ENCODE results near the gene CHI3L1. TPM values are rescaled to one million over a fixed set of nuclear protein-coding genes. Genes with fewer than 3 reads are reported as not detected.

The CHI3L1 gene
- total RNA-seq, 2 donors from 2014 or later, result 0.49 TPM; not detected in 1

DNA sequence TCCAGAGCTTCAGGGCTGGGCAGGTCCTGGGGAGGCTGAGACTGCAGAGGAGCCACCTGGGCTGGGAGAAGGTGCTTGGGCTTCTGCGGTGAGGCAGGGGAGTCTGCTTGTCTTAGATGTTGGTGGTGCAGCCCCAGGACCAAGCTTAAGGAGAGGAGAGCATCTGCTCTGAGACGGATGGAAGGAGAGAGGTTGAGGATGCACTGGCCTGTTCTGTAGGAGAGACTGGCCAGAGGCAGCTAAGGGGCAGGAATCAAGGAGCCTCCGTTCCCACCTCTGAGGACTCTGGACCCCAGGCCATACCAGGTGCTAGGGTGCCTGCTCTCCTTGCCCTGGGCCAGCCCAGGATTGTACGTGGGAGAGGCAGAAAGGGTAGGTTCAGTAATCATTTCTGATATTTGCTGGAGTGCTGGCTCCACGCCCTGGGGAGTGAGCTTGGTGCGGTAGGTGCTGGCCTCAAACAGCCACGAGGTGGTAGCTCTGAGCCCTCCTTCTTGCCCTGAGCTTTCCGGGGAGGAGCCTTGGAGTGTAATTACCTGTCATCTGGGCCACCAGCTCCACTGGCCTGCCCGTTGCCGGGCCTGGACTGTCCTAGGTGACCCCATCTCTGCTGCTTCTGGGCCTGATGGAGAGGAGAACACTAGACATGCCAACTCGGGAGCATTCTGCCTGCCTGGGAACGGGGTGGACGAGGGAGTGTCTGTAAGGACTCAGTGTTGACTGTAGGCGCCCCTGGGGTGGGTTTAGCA lies 20.1 kb downstream of the CHI3L1 start:
- Mint-ChIP-seq H3K27ac (peak overlapping the region in 1 of 2 donors; percentile 15), H3K36me3 (no peaks in the 10 kb centered on the region), H3K9me3 (no peaks in the 10 kb centered on the region)
- ATAC-seq, result peak; percentile 28 to 43
- DNase-seq (ENCODE audit: low spot score in 2 of 2), result no peak

- Mint-ChIP-seq H3K27ac (peak overlapping the region in 1 of 2 donors; percentile 15), H3K36me3 (no peaks in the 10 kb centered on the region), H3K9me3 (no peaks in the 10 kb centered on the region)
- no peak for DNase-seq (ENCODE audit: low spot score in 2 of 2)
- ATAC-seq, result no peak
These were observed 20.7 kb downstream of the CHI3L1 start for GRCh38 chr1:203165800-203166161.

- Mint-ChIP-seq H3K36me3 (no peaks in the 10 kb centered on the region), H3K9me3 (no peaks in the 10 kb centered on the region), H3K27ac (no peak overlapping the region)
- ATAC-seq (no peak), DNase-seq (ENCODE audit: low spot score in 2 of 2) (no peak)
These were observed 21.3 kb downstream of the CHI3L1 start for GRCh38 chr1:203165101-203165799.

DNA sequence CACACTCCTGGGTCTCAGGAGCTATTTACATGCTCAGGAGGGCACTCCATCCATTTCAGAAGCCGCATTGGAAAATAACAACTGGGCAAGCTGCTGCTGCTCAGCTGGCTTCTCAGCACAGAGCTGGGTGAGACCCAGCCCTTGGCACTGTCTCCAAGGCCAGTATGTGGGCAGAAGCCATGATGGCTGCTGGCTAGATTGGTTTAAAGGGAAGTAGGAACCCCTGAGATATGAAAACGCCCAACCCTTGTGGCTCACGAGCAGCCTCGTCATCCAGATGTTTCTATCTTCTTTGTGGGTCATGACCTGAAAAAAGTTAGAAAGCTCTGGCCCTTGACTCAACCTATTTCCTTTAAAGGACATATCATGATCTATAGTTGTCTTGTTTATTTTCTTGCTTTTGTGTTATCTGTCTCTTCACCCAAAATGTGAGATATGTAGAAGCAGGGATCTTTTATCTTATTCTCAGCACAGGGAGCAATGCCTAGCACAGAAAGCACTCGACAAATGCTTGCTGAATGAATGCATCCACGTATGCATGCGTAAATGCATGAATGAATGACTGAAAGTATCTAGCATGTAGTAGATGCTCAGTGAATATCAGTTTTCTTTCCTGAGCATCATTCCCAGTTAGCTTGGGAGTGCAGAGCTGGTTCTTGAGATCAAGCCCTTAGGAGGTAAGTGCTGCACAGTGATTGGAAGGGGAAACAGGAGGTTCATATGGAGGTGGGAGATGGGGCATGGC lies 22.4 kb downstream of the CHI3L1 start:
- no peaks in the 10 kb centered on the region for H3K36me3 Mint-ChIP-seq
- no peaks in the 10 kb centered on the region for H3K9me3 Mint-ChIP-seq
- H3K27ac Mint-ChIP-seq, result no peak overlapping the region
- DNase-seq (ENCODE audit: low spot score in 2 of 2), result no peak
- no peak for ATAC-seq

DNA sequence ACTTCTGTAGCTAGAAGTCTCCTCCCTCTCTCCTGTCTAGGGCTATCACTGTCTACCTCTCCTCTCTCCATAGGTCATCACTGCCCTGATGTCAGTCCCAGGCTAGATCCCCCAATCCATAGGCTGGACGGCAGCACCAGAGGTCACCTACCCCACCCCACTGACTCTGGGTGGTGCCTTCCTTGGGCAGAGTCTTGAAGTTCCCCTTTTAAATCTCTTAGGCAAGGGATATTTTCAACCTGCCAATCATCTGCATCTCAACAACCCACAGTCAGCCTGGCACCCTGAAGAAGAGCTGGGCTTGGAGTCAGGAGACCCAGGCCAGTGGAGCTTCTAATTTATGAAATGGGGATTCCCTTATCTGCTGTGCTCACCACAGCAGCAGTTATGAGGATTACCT lies 24.1 kb downstream of the CHI3L1 start:
- ATAC-seq, result no peak
- no peak overlapping the region for H3K27ac Mint-ChIP-seq
- no peaks in the 10 kb centered on the region for H3K36me3 Mint-ChIP-seq
- H3K9me3 Mint-ChIP-seq, result no peaks in the 10 kb centered on the region
- no peak for DNase-seq (ENCODE audit: low spot score in 2 of 2)

DNA sequence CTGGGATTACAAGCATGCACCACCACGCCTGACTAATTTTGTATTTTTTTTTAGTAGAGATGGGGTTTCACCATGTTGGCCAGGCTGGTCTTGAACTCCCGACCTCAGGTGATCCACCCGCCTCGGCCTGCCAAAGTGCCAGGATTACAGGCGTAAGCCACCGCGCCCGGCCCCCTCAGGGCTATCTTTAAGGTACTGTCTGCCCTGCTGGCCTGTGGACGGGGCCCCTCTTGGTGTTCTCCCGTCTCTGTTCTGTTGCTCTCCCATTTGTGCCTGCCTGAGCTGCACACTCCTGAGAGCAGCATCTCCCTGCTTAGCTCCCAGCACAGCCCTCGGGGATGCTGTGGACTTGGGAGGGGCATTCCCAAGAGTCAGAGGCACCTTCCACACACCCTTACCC lies 24.8 kb downstream of the CHI3L1 start:
- no peak for DNase-seq (ENCODE audit: low spot score in 2 of 2)
- ATAC-seq, result no peak
- Mint-ChIP-seq H3K36me3 (no peaks in the 10 kb centered on the region), H3K27ac (no peak overlapping the region), H3K9me3 (no peaks in the 10 kb centered on the region)

DNA sequence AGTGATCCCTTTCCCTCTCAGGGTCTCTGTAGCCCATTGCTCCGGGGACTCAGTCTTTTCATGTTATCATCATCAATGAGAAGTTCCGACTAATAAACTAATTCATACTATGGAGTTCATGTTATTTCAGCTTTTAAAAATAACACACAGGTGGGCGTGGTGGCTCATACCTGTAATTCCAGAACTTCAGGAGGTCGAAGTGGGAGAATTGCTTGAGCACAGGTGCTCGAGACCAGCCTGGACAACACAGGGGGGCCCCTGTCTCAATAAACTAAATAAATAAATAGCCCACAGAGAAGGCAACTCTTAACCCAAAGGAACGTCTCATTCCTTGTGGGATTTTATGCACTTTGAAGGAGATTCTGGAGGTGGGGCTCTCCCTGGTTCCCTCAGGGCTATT lies 25.3 kb downstream of the CHI3L1 start:
- ATAC-seq, result no peak

GRCh38 chr1:203159844-203160243 lies 26.7 kb downstream of the CHI3L1 start:
- DNase-seq (ENCODE audit: low spot score in 2 of 2), result no peak
- Mint-ChIP-seq H3K9me3 (no peaks in the 10 kb centered on the region), H3K27ac (no peak overlapping the region), H3K36me3 (no peaks in the 10 kb centered on the region)
- ATAC-seq, result no peak

More for the DNA sequence above, 25.3 kb downstream of the CHI3L1 start:
- H3K9me3 Mint-ChIP-seq, result no peaks in the 10 kb centered on the region
- no peak overlapping the region for H3K27ac Mint-ChIP-seq
- no peaks in the 10 kb centered on the region for H3K36me3 Mint-ChIP-seq
- no peak for DNase-seq (ENCODE audit: low spot score in 2 of 2)

DNA sequence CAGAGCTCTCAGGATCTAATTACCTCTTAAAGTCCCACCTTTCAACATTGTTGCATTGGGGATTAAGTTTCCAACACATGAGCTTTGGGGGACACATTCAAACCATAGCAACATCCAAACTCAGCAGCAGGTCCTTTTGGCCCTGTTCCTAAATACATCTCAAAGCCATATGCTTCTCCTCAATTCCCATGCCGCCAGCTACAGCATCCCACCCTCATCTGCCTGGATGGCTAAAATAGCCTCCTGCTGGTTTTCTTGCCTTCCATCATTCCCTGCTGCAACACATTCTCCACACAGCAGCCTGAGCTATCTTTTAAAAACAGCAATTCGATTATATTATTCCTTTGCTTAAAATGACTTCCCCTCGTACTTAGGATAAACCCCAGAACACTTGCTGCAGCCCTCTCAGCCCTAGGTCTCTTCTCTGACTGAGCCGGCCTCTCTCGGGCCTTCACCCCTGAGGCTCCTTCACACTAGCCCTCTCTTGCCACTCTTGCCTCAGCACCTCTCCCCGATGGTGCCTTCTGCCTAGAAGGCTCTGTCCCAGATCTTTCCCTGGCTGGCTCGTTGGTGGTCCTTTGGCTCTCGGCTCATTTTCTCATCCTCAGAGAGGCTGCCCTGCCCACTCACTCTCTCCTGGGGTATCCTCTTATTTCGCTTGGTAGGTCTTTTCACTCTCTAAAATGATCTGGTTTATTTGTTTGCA lies 27.4 kb downstream of the CHI3L1 start:
- H3K27ac Mint-ChIP-seq, result no peak overlapping the region
- H3K9me3 Mint-ChIP-seq, result no peaks in the 10 kb centered on the region
- H3K36me3 Mint-ChIP-seq, result no peaks in the 10 kb centered on the region

DNA sequence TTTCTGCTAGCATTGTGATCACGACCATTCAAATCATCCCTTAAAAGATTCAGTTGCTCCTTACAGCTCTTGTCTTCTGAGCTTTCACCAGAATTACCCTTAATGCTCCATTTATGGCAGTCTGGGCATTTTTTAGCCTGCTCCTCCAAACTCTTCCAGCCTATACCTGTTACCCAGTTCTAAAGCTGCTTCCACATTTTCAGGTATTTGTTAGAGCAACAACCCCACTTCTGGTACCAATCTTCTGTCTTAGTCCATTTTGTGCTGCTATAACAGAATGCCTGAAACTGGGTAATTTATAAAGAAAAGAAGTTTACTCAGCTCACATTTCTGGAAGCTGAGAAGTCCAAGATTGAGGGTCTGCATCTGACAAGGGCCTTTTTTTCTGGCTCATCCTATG lies 28.1 kb downstream of the CHI3L1 start:
- H3K9me3 Mint-ChIP-seq, result no peaks in the 10 kb centered on the region
- no peaks in the 10 kb centered on the region for H3K36me3 Mint-ChIP-seq
- no peak for ATAC-seq
- no peak for DNase-seq (ENCODE audit: low spot score in 2 of 2)
- H3K27ac Mint-ChIP-seq, result no peak overlapping the region

More for the DNA sequence above, 27.4 kb downstream of the CHI3L1 start:
- ATAC-seq, result no peak
- DNase-seq (ENCODE audit: low spot score in 2 of 2), result no peak

DNA sequence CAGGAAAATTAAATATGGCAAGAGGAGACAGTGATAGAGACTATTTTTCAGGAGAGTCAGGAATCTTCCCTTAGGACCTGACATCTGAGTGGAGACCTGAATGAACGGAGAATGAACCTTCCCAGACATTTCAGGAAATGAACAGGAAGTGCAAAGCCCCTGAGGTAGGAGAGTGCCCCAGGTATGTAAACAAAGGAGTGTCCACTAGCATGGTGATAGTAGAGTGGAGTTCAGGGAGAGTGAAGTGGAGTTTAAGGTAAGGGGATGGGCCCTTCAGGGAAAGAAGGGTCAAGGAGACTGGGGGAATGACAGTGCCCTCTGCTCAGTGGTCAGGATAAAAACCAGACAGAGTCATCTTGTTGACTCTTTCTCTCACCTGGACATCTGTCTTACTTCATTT lies 30.2 kb downstream of the CHI3L1 start:
- DNase-seq (ENCODE audit: low spot score in 2 of 2), result no peak
- no peak for ATAC-seq
- no peaks in the 10 kb centered on the region for H3K36me3 Mint-ChIP-seq
- no peak overlapping the region for H3K27ac Mint-ChIP-seq
- H3K9me3 Mint-ChIP-seq, result no peaks in the 10 kb centered on the region

DNA sequence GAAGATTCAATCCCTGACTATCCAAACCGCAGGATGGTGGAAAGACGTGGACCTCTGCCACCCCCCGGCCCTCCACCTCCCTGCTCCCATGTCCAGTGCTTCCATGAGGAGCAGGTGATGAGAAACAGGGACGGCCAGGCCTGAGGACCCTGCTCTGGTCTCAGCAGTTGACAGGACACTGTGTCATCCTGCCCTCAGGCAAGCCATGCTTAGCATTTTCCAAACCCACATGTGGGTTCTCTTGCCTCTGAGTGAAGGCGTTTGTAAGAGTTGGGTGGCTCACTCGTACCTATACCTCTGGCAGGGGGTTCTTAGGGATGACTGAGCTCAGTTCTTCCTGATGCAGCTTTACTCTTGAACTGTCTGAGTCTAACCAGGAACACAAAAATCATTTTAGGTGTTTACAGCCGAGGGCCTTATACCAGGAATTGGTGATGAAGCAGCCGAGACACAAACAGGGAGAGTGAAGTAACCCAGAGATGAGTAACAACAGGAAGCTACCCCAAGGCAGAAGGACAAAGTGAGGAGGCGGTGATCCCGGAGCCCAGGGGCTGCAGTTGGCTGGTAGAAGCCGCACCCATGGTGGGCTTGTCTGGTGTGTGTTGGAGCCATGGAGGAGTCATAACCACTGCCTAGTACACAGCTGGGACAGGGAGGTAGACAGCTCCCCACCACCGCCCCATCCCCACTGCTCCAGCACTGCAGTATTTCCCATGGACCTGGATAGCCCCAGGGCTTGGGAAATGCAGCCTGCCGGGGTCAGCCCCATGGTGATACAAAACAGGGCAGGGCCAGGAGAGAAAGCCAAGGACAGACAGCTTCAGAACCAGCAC lies 32.3 kb downstream of the CHI3L1 start:
- no peak for ATAC-seq

GRCh38 chr1:203153051-203153988 lies 33.2 kb downstream of the CHI3L1 start:
- H3K36me3 Mint-ChIP-seq, result no peaks in the 10 kb centered on the region
- no peaks in the 10 kb centered on the region for H3K9me3 Mint-ChIP-seq
- DNase-seq (ENCODE audit: low spot score in 2 of 2) (no peak), ATAC-seq (no peak)
- no peak overlapping the region for H3K27ac Mint-ChIP-seq

More for the DNA sequence above, 32.3 kb downstream of the CHI3L1 start:
- no peak for DNase-seq (ENCODE audit: low spot score in 2 of 2)
- H3K27ac Mint-ChIP-seq, result no peak overlapping the region
- no peaks in the 10 kb centered on the region for H3K36me3 Mint-ChIP-seq
- H3K9me3 Mint-ChIP-seq, result no peaks in the 10 kb centered on the region

DNA sequence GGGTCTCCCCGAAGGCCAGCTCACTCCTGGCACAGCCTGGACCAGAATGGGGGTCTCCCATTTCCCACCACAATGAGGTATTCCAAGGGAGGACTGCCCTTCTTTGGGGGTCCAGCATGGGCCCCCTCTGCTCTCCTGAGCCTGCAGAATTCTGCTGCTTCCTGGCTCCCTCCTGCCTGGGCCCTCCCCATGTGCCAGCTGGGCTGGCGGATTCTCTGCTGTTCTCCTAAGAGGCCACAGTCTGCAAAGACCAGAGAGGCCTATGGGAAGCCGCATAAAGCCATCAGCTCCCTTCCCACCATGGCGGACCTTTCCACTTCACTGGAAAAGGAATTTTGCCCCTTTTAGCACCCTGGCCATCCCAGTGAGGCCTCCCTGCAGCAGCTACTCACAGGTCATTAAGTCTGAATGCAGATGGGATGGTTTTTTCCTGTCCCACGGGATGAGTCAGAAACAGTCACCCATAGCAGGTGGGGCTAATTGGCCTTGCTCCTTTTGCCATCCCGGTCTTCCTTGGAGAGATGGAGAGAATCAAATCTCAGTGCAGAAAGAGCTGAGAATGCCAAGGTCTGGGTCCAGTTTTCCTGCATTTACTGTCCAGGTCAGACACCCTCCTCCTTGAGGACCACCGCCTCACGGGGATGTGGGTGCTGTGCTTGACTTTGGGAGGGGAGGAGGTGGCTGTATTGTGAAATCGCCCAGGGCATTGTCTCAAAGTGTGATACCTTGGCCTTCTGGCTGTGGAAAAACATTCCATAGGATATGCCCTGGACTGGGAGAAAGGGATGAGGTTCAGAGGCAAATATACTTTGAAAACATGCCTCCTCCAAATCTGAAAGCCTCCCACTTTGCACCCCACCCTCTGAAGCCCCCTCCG lies 34.1 kb downstream of the CHI3L1 start:
- Mint-ChIP-seq H3K36me3 (no peaks in the 10 kb centered on the region), H3K9me3 (no peaks in the 10 kb centered on the region), H3K27ac (no peak overlapping the region)
- DNase-seq (ENCODE audit: low spot score in 2 of 2) (no peak), ATAC-seq (no peak)
